IPS-20b (cell line): Measurements from ENCODE around the gene DPH2.

Source experiments
- H3K27ac ChIP-seq: one replicate; pipeline ENCODE4 v1.5.1; 2013; ENCODE audit warnings: low read length
- H3K27me3 ChIP-seq: 2 replicates; pipeline ENCODE4 v1.6.1; 2013; ENCODE audit warnings: mild to moderate bottlenecking, low read length, inconsistent platforms; ENCODE audit not compliant: insufficient read depth
- H3K36me3 ChIP-seq: 2 replicates; pipeline ENCODE4 v1.6.1; 2013; ENCODE audit warnings: low read depth, mild to moderate bottlenecking, inconsistent platforms, low read length, moderate library complexity; ENCODE audit not compliant: insufficient read depth
- H3K4me1 ChIP-seq: 2 replicates; pipeline ENCODE4 v1.6.1; 2013; ENCODE audit warnings: mild to moderate bottlenecking, control low read depth, inconsistent platforms, low read length, moderate library complexity; ENCODE audit not compliant: insufficient read depth
- H3K4me3 ChIP-seq: 2 replicates; pipeline ENCODE4 v1.5.1; 2013; ENCODE audit warnings: mild to moderate bottlenecking, low read length, inconsistent platforms
- H3K9ac ChIP-seq: 2 replicates; pipeline ENCODE4 v1.6.1; 2013; ENCODE audit warnings: low read depth, mild to moderate bottlenecking, inconsistent platforms, low read length, moderate library complexity
- H3K9me3 ChIP-seq: 2 replicates; pipeline ENCODE4 v1.6.1; 2013; ENCODE audit warnings: mild to moderate bottlenecking, low read depth, low read length, inconsistent platforms; ENCODE audit not compliant: insufficient read depth

DPH2 gene

DNA sequence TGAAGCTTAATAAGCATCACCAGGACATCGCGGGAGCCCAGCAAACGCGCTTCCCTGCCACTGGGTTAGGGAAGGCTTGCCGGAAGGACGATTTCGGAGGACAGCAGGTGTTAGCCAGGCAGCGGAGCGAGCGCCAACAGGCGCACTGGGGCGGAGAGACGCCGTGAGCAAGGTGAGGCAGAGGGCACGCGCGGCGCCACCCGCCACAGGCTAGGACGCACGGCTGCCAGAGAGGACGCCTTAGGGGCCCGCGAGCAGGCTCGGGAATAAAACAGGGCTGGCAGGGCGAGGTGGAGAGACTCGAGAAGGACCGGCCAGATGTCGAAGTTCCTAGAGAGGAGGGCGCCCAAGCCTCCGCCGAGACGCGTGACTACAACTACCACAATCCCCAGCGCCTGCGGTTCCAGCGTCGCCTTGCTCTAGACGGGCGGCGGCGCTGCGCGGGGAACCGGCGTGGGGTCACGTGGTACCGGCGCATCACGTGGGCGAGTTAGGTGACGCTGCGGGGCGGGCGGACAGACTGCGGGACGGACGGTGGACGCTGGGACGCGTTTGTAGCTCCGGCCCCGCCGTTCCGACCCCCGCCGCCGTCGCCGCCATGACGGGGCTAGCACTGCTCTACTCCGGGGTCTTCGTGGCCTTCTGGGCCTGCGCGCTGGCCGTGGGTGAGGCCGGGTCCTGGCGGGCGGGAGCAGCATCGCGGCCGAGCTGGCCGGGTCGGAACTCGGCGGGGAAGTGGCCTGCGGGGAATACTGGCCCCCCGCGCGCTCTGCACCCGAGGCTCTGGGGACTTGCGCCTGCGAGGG, 4.8 kb downstream of the DPH2 start, which contains the start of gene ATP6V0B:
TSS of gene ATP6V0B (plus strand) at position 518 of the 806 bp plus-strand sequence. CDS start at position 599, 81 bp downstream.
- peak within 1 kb of the TSS; percentile 92 for H3K4me3 ChIP-seq
- no peaks in the 10 kb centered on the region for H3K9me3 ChIP-seq
- peak within 1 kb of the TSS; percentile 88 for H3K9ac ChIP-seq
- 0 out of 2 replicates have a peak, but pooled peaks cover 4% of the 10 kb centered on the region for H3K4me1 ChIP-seq
- H3K36me3 ChIP-seq: peaks cover 49% of the 10 kb centered on the region
- no peaks in the 10 kb centered on the region for H3K27me3 ChIP-seq
- H3K27ac ChIP-seq: peak within 1 kb of the TSS; percentile 86

DNA sequence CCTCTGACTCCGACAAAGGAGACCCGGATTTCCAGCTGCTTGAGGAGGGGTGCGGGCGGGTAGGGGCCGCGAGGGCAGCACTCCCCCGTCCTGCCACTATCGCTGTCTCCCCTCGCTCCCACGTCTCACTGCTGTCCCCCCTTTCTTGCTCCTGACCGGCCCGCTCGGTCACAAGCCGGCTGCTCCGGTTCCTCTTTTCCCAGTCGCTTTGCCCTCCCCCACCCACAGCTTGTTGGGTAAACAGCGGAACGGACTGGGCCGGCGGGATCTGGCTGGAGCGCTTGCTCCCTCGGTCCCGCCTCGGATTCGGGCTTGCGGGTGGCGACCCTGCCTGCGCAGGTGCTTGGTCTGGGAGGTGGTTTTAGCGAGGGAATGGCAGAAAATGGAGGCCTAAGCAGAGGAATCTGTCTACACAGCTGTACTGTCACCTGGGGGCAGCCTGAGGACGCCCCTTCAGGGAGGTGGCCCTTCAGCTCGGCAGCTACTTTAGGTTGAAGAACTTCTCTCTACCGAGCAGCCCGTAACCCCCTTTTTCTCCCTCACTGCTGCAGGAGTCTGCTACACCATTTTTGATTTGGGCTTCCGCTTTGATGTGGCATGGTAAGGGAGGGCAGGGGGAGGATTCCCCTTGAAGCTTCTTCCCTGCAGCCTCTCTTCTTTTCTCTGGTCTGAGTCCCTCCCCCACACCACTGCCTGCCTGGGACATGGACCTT, 5.6 kb downstream of the DPH2 start:
- peak overlapping the region; percentile 86 for H3K27ac ChIP-seq
- H3K9ac ChIP-seq: peak overlapping the region; percentile 88
- H3K9me3 ChIP-seq: no peaks in the 10 kb centered on the region
- H3K4me1 ChIP-seq: peaks cover 7% of the 10 kb centered on the region; the same call in 1 of the 2 replicates
- H3K4me3 ChIP-seq: peak overlapping the region; percentile 92
- H3K27me3 ChIP-seq: no peaks in the 10 kb centered on the region
- H3K36me3 ChIP-seq: peaks cover 49% of the 10 kb centered on the region

DNA sequence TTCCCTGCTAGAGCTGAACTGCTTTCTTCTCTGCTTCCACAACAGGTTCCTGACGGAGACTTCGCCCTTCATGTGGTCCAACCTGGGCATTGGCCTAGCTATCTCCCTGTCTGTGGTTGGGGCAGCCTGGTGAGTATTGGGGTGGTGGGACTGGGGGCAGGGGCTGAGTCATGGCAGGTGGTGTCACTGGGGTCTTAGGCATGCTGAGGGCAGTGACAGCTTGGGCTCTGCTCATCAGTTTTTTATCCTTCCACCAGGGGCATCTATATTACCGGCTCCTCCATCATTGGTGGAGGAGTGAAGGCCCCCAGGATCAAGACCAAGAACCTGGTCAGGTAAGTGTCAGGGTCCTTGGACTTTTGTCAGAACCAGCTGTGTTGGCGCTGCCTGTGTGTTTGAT, 6.2 kb downstream of the DPH2 start:
- peaks cover 7% of the 10 kb centered on the region; the same call in 1 of the 2 replicates for H3K4me1 ChIP-seq
- H3K9ac ChIP-seq: peak overlapping the region; percentile 88
- H3K27ac ChIP-seq: no peak overlapping the region
- H3K36me3 ChIP-seq: peaks cover 47% of the 10 kb centered on the region
- peak overlapping the region; percentile 92 for H3K4me3 ChIP-seq
- H3K27me3 ChIP-seq: no peaks in the 10 kb centered on the region
- H3K9me3 ChIP-seq: no peaks in the 10 kb centered on the region

DNA sequence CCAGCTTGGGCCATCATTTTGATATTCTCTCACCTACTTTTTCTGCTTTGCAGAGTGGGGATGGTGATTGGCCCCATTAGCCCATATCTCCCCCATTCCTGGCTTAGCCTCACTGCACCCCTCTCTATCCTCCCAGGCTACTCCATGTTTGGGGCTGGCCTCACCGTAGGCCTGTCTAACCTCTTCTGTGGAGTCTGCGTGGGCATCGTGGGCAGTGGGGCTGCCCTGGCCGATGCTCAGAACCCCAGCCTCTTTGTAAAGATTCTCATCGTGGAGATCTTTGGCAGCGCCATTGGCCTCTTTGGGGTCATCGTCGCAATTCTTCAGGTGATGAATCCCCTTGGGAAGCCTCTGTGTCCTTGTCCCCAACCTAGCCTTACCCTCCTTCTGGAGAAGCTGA, 7.1 kb downstream of the DPH2 start:
- H3K36me3 ChIP-seq: peaks cover 45% of the 10 kb centered on the region
- H3K4me1 ChIP-seq: peaks cover 7% of the 10 kb centered on the region; the same call in 1 of the 2 replicates
- H3K4me3 ChIP-seq: no peak overlapping the region
- H3K27ac ChIP-seq: no peak overlapping the region
- no peaks in the 10 kb centered on the region for H3K27me3 ChIP-seq
- no peak overlapping the region for H3K9ac ChIP-seq
- no peaks in the 10 kb centered on the region for H3K9me3 ChIP-seq

DNA sequence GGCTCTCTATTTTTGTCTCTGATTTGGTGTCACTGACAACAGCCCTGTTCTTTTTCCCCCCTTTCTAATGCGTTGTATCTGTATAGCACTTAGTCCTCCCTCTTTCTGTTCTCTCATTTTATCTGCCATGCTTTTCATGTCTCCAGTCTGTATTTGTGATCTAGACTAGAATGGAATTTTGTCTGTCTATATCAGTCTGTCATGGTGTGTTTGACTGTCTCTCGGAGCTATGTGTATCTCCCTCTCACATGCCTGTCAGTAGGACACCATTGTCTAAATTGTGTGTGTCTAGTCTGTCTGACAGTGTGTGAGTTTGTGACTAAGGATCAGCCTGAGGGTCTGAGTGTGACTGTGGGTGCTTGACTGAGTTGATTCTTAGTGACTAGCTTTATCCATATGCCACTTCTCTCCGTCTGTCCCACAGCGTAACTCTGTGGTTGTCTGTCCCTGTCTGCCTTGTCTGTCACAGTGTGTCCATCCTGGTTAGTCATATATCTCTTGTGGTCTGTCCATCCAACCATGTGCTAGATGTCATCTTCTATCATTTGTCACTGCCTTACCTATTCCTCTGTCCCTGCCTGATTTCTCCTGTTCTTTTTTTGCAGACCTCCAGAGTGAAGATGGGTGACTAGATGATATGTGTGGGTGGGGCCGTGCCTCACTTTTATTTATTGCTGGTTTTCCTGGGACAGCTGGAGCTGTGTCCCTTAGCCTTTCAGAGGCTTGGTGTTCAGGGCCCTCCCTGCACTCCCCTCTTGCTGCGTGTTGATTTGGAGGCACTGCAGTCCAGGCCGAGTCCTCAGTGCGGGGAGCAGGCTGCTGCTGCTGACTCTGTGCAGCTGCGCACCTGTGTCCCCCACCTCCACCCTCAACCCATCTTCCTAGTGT, 7.8 kb downstream of the DPH2 start:
- peak overlapping the region; percentile 90; the same call in 1 of the 2 replicates for H3K4me3 ChIP-seq

DNA sequence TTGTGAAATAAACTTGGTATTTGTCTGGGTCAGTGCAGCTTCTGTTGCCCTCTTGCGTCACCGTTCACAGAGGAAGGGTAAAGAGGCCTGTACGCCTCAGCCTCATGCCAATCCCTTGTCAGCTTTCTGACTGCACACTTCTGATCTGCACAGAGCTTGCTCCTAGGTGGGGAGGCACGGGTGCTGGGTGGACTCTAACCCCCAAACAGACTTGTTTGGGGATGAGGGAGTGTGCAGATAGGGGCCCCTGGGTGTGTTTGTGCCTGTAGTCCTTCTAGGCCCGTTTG, 8.4 kb downstream of the DPH2 start:
- Histone ChIP-seq H3K36me3 (peaks cover 37% of the 10 kb centered on the region), H3K4me1 (peaks cover 7% of the 10 kb centered on the region; the same call in 1 of the 2 replicates), H3K27me3 (no peaks in the 10 kb centered on the region), H3K9me3 (no peaks in the 10 kb centered on the region), H3K27ac (no peak overlapping the region), H3K9ac (peak overlapping the region; percentile 86; the same call in 1 of the 2 replicates), H3K4me3 (peak overlapping the region; percentile 90)

More for the DNA sequence above, 7.8 kb downstream of the DPH2 start:
- H3K36me3 ChIP-seq: peaks cover 42% of the 10 kb centered on the region
- no peak overlapping the region for H3K9ac ChIP-seq
- peaks cover 7% of the 10 kb centered on the region; the same call in 1 of the 2 replicates for H3K4me1 ChIP-seq
- H3K27me3 ChIP-seq: no peaks in the 10 kb centered on the region
- no peaks in the 10 kb centered on the region for H3K9me3 ChIP-seq
- H3K27ac ChIP-seq: no peak overlapping the region

DNA sequence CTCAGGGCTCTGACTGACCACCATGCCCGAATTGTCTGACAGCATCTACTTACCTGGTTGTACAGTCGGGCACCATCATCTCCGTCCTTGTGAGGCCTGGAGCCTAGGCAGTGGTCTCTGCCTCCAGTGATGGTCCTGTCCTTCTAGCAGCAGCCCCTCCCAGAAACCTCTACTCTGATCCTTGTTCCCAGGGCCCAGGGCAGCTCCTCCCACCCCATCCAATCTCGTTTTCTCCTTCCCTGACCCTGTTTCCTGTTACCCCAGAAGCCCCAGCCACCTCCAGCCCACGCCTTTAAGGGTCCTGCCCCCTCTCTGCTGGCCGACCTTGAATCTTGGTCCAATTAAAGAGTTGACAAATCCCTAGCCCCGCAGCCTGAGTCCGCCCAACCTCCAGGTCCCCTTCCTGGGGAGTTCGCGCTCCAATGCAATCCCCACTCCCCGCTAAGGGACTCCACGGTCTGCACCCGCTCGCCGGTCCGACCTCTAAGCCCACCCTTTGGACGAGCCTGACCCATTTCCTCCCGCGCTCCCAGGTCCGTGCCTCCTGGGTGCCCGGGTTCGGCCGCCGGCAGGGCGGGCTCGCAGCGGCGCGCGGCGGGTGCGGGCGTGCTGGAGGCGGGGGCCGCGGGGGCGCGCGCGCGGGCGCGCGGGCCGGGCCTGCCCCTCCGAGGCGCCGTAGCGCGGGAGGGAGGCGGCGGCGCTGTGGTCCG, 8.9 kb downstream of the DPH2 start, which contains the start of gene B4GALT2:
TSS of gene B4GALT2 (plus strand) at position 660 of the 710 bp plus-strand sequence. CDS start 1,951 bp downstream, outside the sequence.
- H3K4me3 ChIP-seq: peak within 1 kb of the TSS; percentile 90
- H3K9ac ChIP-seq: peak within 1 kb of the TSS; percentile 89
- H3K27me3 ChIP-seq: no peaks in the 10 kb centered on the region
- H3K36me3 ChIP-seq: peaks cover 35% of the 10 kb centered on the region
- no peaks in the 10 kb centered on the region for H3K9me3 ChIP-seq
- H3K27ac ChIP-seq: no peak within 1 kb of the TSS
- H3K4me1 ChIP-seq: peaks cover 7% of the 10 kb centered on the region; the same call in 1 of the 2 replicates

DNA sequence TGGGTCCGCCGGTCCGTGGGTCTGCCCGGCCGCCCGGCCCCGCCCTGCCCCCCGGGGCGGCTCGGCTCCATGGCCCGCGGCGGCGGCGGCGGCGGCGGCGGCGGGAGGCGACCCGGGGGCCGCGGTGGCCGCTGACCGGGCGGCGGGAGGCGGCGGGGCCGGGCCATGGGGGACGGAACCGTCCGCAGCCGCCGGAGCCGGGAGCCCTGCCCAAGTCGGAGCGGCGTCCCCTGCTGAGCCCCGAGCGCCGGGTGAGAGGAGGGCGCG, 9.4 kb downstream of the DPH2 start:
- Histone ChIP-seq H3K9ac (peak overlapping the region; percentile 89; the same call in 1 of the 2 replicates), H3K9me3 (no peaks in the 10 kb centered on the region), H3K27me3 (no peaks in the 10 kb centered on the region), H3K27ac (no peak overlapping the region), H3K4me3 (peak overlapping the region; percentile 73; the same call in 1 of the 2 replicates), H3K36me3 (peaks cover 35% of the 10 kb centered on the region), H3K4me1 (peaks cover 7% of the 10 kb centered on the region; the same call in 1 of the 2 replicates)

DNA sequence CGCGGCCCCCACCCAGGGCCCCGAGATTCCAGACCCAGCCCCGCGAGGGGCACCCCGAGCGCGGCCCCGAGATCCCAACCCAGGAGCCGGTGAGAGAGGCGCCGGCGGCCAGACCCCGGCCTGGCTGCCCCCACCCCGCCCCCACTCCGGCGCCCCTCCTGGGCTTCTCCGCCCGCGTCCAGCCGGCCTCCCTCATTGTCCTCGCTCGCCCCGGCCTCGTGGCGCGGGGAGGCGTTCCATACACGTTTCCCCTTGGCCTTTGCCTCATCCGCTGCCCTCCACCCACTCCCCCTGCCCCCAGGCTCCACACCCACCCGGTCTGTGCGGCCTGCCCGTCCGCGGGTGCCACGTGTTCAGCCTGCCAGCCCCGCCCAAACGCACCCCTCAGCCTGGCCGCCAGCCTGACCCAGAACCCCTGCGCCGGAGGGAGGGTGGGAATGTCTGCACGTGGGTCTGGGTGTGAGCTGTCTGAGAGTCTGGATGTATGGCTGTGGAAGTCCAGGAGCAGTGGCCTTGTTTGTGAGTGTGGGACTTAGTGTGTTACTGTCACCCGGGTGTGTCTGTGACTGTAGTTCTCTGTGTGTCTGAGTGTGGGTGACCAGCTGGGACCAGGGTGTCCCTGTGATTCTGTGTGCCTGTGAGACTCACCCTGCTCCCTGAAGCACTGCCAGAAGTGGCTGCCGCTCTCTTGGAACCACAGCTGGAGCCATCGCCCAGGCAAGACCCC, 9.9 kb downstream of the DPH2 start:
- no peak overlapping the region for H3K27ac ChIP-seq
- H3K4me1 ChIP-seq: peaks cover 7% of the 10 kb centered on the region; the same call in 1 of the 2 replicates
- peak overlapping the region; percentile 73 for H3K4me3 ChIP-seq

DNA sequence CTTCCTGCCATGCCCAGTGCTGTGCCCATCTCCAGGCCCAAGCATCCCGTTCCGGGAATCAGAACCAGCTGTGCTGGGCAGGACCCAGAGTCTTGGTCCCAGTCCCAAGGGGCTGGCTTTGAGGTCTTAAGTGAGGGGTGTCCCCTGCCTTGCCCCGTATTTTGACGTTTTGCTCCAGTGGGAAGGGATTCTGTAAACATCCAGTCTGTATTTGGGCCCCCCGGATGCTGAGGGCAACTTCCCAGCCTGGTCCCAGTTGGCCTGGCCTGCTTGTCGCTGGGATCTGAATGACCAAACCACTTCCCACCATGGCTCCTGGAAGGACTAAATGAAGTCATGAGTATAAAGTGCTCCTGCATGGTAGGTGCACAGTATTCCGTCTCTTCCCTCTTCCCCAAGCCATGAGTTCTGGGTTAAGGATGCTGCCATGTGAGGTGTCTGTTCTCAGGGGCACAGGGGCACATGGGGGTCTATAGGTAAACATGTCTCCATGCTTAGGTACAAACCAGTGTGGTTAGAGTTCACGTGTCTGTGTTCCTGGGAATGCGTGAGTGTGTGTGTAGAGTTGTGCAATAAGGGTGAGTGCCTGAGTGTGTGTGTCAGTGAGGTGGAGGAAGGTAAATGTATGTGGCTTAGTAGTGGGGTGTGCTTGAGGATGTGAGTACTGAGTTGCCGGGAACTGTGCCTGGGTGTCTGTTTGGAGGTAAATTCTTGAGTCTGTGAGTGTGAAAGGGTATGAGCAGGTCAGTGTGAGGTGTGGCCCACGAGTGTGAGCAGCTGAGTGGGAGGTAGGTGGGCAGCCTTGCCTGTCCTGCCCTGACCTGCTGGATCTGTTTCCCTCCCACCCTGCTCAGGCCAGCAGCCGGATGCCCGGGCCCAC, 10.7 kb downstream of the DPH2 start:
- H3K36me3 ChIP-seq: peaks cover 47% of the 10 kb centered on the region

More for the DNA sequence above, 9.9 kb downstream of the DPH2 start:
- Histone ChIP-seq H3K36me3 (peaks cover 40% of the 10 kb centered on the region), H3K9ac (peak overlapping the region; percentile 89), H3K9me3 (no peaks in the 10 kb centered on the region), H3K27me3 (no peaks in the 10 kb centered on the region)

More for the DNA sequence above, 10.7 kb downstream of the DPH2 start:
- Histone ChIP-seq H3K9me3 (no peaks in the 10 kb centered on the region), H3K27me3 (no peaks in the 10 kb centered on the region), H3K27ac (no peak overlapping the region), H3K4me3 (peak overlapping the region; percentile 73), H3K9ac (peak overlapping the region; percentile 89), H3K4me1 (peaks cover 7% of the 10 kb centered on the region; the same call in 1 of the 2 replicates)
